GM12873 (cell line): ENCODE data around the gene LST1.

ENCODE experiments used
- CTCF ChIP-seq: IDR thresholded peaks from 2 replicates; pipeline ENCODE4 v1.5.1; 2012; ENCODE audit warnings: low read depth, mild to moderate bottlenecking, moderate library complexity, low read length, control low read depth; ENCODE audit not compliant: insufficient read depth; ENCODE audit errors: missing control alignments

The LST1 gene

GRCh38 chr6:31634131-31634530 is 48.1 kb downstream of the LST1 start:
- TF ChIP-seq CTCF = no peak

GRCh38 chr6:31634969-31635575 is 49.0 kb downstream of the LST1 start:
- TF ChIP-seq CTCF = no peak

GRCh38 chr6:31636698-31637596 is 50.9 kb downstream of the LST1 start:
- TF ChIP-seq CTCF = no peak
